ENCODE data around the gene MYMK.

MYMK gene

GRCh38 chr9:133518706-133519449 is 5.9 kb downstream of the MYMK start:
- DNase-seq, result no peak

- no peak for DNase-seq
Observed at GRCh38 chr9:133518200-133518599, 6.6 kb downstream of the MYMK start.

- no peak for DNase-seq
Observed at GRCh38 chr9:133517711-133518110, 7.0 kb downstream of the MYMK start.

- DNase-seq, result no peak
Observed at GRCh38 chr9:133516961-133517350, 7.8 kb downstream of the MYMK start.

GRCh38 chr9:133516256-133516960 is 8.4 kb downstream of the MYMK start:
- no peak for DNase-seq

GRCh38 chr9:133515615-133516255 is 9.0 kb downstream of the MYMK start:
- DNase-seq, result no peak

- DNase-seq, result no peak
Observed at GRCh38 chr9:133515240-133515610, 9.5 kb downstream of the MYMK start.

- DNase-seq, result no peak
Observed at GRCh38 chr9:133514460-133515239, 10.1 kb downstream of the MYMK start.

- DNase-seq, result no peak
Observed at GRCh38 chr9:133513214-133514100, 11.3 kb downstream of the MYMK start.

- no peak for DNase-seq
Observed at GRCh38 chr9:133512253-133513213, 12.2 kb downstream of the MYMK start.

GRCh38 chr9:133511607-133512006 is 13.2 kb downstream of the MYMK start:
- DNase-seq, result no peak

GRCh38 chr9:133510926-133511505 is 13.7 kb downstream of the MYMK start:
- DNase-seq, result no peak

GRCh38 chr9:133509179-133510083 is 15.3 kb downstream of the MYMK start:
- DNase-seq, result peak; percentile 73

- DNase-seq, result no peak
Observed at GRCh38 chr9:133508046-133508445, 16.7 kb downstream of the MYMK start.

- DNase-seq, result no peak
Observed at GRCh38 chr9:133507246-133507965, 17.4 kb downstream of the MYMK start.

- no peak for DNase-seq
Observed at GRCh38 chr9:133506653-133507038, 18.1 kb downstream of the MYMK start.

- DNase-seq, result no peak
Observed at GRCh38 chr9:133505901-133506652, 18.7 kb downstream of the MYMK start.
